ENCODE results near the gene TTC3.

GRCh38 chr21:37182222-37182621 is 109.2 kb downstream of the TTC3 start:
- TF ChIP-seq POLR2AphosphoS5 (IDR thresholded peaks at IDR 0.05; ENCODE audit: low read depth, low read length) (no peak), CTCF (IDR thresholded peaks at IDR 0.05 in 2 of 3, conservative IDR thresholded peaks at IDR 0.05 in 1 of 3; ENCODE audit: borderline replicate concordance in 1 of 3, insufficient read depth in 1 of 3, low read depth in 2 of 3, low read length in 2 of 3) (no peak), RAD21 (IDR thresholded peaks at IDR 0.05; ENCODE audit: low read depth) (no peak), ZBTB33 (IDR thresholded peaks at IDR 0.05; ENCODE audit: extremely low read depth, insufficient replicate concordance, low read length) (no peak), MAX (IDR thresholded peaks at IDR 0.05) (no peak), SIN3A (IDR thresholded peaks at IDR 0.05; ENCODE audit: low read depth) (no peak), TCF7L2 (IDR thresholded peaks at IDR 0.05; ENCODE audit: borderline replicate concordance, extremely low read depth, insufficient read depth, insufficient read length) (no peak), CEBPB (IDR thresholded peaks at IDR 0.05; ENCODE audit: low read depth) (no peak), EZH2 (IDR thresholded peaks at IDR 0.05) (no peak), EZH2phosphoT487 (IDR thresholded peaks at IDR 0.05; ENCODE audit: borderline replicate concordance) (no peak), ZNF274 (IDR thresholded peaks at IDR 0.05; ENCODE audit: low read depth, low read length) (no peak), REST (IDR thresholded peaks at IDR 0.05; ENCODE audit: low read depth) (no peak), SRF (IDR thresholded peaks at IDR 0.05; ENCODE audit: low read depth) (no peak), ELF1 (IDR thresholded peaks at IDR 0.05; ENCODE audit: borderline replicate concordance, low read depth) (no peak)

Measured in HCT116 (cell line).